ENCODE measurements around the gene SMS.

The SMS gene

GRCh38 chrX:22041907-22042530 lies 101.5 kb downstream of the SMS start:
- DNase-seq, result no peak

- no peak for DNase-seq
These were observed 103.4 kb downstream of the SMS start for GRCh38 chrX:22043872-22044271.
